ENCODE data around the gene IGFL3. TPM values are rescaled to one million over a fixed set of nuclear protein-coding genes. Genes with fewer than 3 reads are reported as not detected.

Gene IGFL3
- total and polyA plus RNA-seq, 2 of the 13 experiments (the other 11 are each of a cell fraction or from before 2014, with no cell fraction given) = not detected

GRCh38 chr19:46160233-46160775, 35.8 kb upstream of the IGFL3 start:
- Histone ChIP-seq H3K27ac (ENCODE audit: extremely low read length, insufficient read depth, low read length) (no peak overlapping the region), H3K27me3 (ENCODE audit: control insufficient read depth in 1 of 2, insufficient read depth in 2 of 2, low read length in 2 of 2) (no peaks in the 10 kb centered on the region; a peak in 1 of 5 replicates), H3K4me1 (ENCODE audit: insufficient read depth, low read length) (no peaks in the 10 kb centered on the region), H3K79me2 (ENCODE audit: insufficient read depth, low read length) (no peaks in the 10 kb centered on the region), H3K4me2 (ENCODE audit: low read depth, low read length) (no peak overlapping the region), H4K20me1 (ENCODE audit: insufficient read depth, low read length) (no peaks in the 10 kb centered on the region), H3K9me3 (ENCODE audit: low read length) (no peaks in the 10 kb centered on the region), H3K4me3 (replicated peaks in 1 of 3; ENCODE audit: insufficient read depth in 1 of 3, low read depth in 2 of 3, low read length in 3 of 3) (no peak overlapping the region), H2AFZ (ENCODE audit: low read length) (no peak overlapping the region), H3K9ac (ENCODE audit: insufficient read depth, low read depth, low read length) (no peak overlapping the region), H3K36me3 (replicated peaks in 1 of 2; ENCODE audit: control insufficient read depth in 1 of 2, insufficient read depth in 2 of 2, low read length in 2 of 2) (no peaks in the 10 kb centered on the region)
- 100% methylated on average over 1 of the region's 7 CpGs for WGBS (ENCODE audit: low lambda C conversion rate)
- DNase-seq (ENCODE audit: low spot score) (no peak), ATAC-seq (no peak), FAIRE-seq (no peak)
- TF ChIP-seq ETV5 (CRISPR knock-in tag; IDR thresholded peaks at IDR 0.05; ENCODE audit: borderline replicate concordance) (no peak), AGO2 (optimal IDR thresholded peaks at IDR 0.05; ENCODE audit: low read depth, low read length) (no peak), ELF1 (CRISPR knock-in tag; IDR thresholded peaks at IDR 0.05) (no peak), NPAS2 (CRISPR knock-in tag; IDR thresholded peaks at IDR 0.05; ENCODE audit: borderline replicate concordance) (no peak), XRCC5 (optimal IDR thresholded peaks at IDR 0.05; ENCODE audit: low read length) (no peak), ZNF343 (CRISPR knock-in tag; IDR thresholded peaks at IDR 0.05) (no peak)
- TF ChIP-seq, protein P1, sequence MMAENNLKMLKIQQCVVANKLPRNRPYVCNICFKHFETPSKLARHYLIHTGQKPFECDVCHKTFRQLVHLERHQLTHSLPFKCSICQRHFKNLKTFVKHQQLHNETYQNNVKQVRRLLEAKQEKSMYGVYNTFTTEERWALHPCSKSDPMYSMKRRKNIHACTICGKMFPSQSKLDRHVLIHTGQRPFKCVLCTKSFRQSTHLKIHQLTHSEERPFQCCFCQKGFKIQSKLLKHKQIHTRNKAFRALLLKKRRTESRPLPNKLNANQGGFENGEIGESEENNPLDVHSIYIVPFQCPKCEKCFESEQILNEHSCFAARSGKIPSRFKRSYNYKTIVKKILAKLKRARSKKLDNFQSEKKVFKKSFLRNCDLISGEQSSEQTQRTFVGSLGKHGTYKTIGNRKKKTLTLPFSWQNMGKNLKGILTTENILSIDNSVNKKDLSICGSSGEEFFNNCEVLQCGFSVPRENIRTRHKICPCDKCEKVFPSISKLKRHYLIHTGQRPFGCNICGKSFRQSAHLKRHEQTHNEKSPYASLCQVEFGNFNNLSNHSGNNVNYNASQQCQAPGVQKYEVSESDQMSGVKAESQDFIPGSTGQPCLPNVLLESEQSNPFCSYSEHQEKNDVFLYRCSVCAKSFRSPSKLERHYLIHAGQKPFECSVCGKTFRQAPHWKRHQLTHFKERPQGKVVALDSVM (CRISPR knock-in tag; IDR thresholded peaks at IDR 0.05) = no peak
- ChIA-PET CTCF (ENCODE audit: low intra/inter-chr PET ratio, low total read pairs) (no interaction called here), POLR2A (no interaction called here)
- BruUV-seq (replicated peaks) = no TSS peak
- intact Hi-C loops (cut with micrococcal nuclease; ENCODE audit: unreplicated experiment) (no loop called here), in situ Hi-C loops (cut with HindIII; ENCODE audit: extremely low pct_ligation_motif_present, low pct_unique_long_range_greater_than_20kb) (no loop called here)

Data from HepG2 (cell line).